HG02852 (cell line): ENCODE results near the gene ADAM12.

Experiments
- ATAC-seq: cut with Tn5 transposase; IDR thresholded peaks from one replicate; pipeline ENCODE4 v1.9.1; 2021; ENCODE audit warnings: mild to moderate bottlenecking, moderate library complexity; ENCODE audit not compliant: unreplicated experiment

ADAM12 gene

DNA sequence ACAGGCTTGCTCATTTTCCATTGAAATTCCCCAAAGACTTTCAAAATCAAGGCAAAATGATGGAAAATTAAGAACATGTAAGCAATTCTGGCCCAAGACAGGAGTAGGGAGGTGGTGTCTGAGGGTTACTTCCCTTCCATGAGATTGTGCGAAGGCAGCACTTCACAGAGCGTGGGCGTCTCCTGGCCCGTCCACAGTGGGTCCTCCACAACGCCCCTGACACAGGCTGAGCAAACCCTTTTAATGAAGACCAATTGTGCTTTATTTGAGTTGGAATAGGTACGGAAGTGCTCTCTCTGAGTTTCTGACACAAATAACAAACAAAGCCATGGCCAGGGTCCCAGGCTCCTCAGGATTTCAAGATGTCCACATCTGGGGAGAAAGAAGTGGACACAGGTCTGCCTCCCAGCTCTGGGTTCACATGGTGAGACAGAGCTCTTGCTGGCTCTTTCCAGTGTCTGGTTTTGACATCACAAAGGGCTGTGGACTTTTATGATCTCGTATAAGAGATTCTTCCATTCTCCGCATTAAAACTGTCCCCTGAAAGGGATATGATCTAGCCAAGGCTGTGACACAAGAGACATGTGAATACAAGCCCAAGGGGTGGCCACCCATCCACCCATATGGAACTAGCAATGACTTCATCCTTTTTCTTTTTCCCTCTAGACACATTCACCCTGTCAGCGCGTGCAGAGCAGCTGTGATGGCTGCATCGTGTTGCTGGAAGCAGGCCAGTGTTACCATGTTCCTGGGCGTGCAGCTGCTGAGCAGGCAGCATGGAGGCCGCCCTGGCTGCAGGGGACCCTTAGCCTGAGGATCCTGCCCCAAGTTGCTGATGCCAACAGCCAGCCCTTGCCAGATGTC lies 145.6 kb downstream of the ADAM12 start:
- no peak for ATAC-seq

DNA sequence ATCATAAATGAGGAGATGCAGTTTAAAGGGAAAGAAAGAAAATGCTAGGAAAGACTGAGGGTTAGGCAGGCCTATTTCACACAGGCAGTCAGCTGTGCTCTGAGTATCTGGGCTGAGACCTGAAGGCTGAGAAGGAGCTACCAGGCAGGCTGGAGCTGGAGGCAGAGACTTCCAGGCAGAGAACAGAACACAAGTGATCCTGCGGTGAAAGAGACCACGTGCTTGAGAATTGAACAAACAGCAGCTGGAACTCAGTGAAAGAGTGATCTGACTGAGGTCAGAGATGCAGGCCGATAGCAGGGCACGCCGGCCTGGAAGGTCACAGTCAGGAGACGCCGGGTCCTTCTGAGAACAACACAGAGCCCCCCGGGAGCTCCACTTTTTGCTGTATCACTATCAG lies 147.8 kb downstream of the ADAM12 start:
- no peak for ATAC-seq

DNA sequence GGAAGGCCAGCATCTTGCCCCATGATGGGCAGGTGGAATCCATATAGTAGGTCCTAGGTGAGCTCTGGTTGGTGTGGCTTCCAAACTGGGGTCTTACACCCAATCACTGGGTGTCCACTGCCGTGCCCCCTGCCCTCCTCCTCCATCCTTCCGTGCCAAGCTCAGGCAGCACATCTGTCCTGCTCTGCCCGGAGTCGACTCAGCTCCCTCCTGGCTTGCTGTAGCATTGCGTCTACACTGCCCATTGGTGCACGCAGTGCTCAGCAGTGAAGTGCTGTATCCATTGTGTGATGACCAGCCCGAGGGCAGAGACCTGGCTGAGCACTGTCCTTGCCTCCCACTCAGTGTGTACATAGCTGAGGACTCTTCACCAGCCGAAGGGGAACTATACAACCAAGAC lies 148.4 kb downstream of the ADAM12 start:
- ATAC-seq: no peak

DNA sequence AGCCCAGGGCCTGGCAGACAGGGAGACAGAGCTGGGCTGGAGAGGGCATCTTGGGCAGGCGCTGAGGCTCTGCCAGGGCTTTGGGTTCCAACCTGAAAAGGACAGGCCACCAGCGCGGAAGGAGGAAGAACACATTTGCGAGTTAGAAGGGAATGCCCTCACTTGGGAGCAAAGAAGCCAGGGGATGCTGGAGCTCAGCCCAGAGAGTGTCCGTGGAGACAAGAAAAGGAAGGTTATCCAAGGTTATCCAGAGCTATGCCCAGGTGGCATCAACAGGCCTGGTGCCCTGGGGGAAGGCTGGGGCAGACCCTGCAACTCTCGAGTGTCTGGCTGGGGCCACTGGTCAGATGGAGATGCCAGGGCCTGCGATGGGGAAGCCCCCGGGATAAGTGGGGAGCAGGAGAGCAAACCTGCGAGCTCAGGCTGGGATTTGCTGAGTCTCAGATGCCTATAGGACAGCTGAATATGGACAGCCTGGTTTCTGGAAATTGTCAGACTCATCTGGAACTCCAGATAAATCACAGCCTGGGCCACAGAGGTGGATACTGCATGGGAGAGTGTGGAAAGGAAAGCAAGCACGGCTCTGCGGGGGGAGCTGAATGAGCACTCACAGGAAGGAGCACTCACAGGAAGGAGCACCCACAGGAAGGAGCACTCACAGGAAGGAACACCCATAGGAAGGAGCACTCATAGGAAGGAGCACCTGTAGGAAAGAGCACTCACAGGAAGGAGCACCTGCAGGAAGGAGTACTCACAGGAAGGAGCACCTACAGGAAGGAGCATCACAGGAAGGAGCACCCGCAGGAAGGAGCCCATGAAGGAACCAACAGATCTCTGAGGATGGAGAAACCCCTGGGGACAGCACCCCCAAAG lies 152.1 kb downstream of the ADAM12 start:
- ATAC-seq: no peak

DNA sequence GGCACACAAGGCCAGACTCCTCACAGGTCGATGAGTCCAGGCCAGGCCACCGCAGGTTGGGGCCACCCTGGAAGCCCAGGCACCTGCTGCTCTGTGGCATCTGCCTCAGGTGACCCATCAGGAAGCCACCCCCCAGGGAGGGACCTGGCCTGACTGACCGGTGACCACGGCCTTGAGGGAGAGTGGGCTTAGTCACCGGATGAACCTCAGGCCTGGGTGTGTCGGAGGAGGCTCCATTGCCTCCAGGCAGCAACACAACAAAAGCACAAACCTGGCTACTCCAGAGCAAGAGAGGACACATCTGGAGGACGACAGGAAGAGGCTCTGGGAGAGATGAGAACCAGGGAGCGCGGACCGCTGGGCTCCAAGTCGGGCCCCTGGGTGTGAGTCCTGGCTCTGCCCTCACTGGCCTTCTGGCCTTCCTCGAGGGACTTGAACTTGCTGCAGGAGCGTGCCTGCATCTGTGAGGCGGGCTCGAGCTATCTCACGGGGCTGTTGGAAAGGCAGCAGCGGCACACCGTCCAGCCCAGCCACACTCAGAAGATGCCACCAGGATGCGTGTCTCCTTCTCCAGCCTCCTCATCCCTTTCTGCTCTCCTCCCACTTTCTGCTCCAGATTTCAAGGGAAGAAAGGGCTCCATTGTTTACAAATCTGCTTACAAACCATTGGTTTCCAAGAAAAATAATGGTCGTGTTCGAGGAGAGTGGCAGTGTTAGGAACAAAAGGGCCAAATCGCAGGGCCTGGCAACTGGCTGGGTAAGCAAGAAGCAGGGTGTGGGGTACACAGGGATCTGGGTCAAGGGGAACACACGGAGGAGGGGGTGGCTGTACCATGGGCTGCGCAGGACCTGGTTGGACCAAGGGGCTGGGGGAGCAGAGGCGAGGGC lies 152.9 kb downstream of the ADAM12 start:
- ATAC-seq: no peak

DNA sequence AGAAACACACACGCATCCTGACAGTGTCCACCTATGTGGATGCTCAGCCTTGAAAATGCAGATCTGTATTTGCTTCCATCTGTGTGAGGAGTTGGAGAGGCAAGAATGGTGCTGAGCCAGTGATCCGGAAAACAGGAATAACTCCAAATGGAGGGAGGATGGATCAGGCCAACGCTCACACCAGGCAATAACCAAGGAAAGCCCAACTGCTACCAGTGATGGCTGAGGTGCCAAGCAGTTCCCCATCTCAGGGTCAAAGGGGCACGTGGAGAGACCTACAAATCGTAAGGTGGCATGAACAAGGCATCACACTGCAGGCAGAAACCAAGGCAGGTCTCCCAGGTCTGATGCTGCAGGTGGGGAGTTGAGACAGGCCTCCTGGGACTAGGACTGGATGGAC lies 153.6 kb downstream of the ADAM12 start:
- no peak for ATAC-seq

DNA sequence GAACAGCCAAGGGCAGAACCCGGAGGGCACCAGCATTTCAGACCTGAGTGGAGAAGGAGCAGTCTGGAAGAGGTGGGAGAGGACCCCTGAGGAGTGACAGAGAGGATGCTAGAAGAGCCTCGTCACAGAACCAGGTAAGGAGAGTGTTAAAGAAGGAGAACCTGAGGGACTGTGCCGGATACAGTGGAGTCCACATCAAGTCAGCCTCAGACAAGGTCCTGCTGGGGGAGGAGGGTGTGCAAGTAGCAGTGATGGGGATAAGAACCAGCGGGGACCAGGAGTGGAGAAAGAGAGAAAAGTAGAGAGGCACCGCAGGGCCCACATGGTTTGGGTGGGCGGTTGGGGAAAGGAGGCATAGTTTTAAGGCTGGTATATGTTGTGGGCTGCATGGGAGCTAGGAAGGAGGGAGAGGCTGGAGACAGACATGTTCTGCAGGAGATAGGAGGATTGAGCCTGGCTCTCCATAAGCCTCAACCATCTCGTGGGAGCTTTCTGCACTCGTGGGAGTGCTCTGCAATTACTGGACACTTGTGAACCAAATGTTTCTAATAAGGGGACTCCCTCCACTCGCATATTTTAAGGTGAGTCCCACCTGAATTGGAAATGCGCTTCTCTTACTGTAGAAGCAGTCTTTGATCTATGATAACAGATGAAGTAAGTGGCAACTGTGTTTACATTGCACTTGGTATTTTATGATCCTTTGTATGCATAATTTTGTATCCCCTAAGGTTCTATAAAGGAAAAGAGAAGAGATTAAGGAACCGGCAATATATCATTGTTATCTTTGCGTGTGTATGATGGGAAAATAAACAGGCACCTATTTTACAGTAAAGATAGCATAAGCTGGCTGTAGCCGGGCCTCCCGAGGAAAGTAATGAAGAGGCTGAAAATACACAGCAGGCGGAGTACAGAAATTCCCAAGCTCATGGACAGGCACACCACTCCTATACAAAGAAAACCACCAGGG lies 154.8 kb downstream of the ADAM12 start:
- no peak for ATAC-seq

DNA sequence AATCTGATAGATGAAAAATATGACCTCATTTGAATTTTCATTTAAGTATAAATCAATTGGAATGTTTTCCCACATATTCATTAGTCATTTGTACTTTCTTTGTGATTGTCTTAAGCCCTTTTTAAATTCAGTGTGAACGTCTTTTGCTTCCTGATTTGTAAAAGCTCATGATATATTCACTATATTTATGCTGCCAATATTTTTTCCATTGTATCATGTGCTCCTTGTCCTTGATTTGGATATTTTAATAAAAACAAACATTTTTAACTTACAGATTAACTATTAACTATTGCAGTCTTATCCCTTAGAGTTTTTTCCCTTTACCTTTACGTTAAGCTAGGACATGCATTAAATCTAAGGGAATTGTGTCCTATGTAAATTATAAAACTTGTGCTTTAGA lies 157.7 kb downstream of the ADAM12 start:
- no peak for ATAC-seq

DNA sequence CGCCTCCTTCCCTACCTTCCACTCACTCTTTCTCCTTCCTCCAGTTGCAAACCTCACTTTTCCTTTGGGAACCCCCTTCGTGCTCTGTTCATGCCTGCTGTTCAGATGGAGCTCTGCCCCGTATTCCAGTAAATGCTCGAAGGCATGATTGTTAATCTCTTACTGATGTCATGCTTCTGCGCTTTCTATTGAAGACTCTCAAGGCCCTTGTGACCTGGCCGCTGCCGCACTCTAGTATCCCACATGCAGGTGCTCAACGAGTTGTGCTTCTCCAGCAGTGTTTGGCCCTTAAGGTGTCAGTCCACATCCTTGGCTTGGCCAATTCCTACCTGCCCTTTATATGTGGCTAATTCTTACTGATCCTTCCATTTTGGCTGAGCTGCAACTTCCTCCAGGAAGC lies 158.6 kb downstream of the ADAM12 start:
- no peak for ATAC-seq

DNA sequence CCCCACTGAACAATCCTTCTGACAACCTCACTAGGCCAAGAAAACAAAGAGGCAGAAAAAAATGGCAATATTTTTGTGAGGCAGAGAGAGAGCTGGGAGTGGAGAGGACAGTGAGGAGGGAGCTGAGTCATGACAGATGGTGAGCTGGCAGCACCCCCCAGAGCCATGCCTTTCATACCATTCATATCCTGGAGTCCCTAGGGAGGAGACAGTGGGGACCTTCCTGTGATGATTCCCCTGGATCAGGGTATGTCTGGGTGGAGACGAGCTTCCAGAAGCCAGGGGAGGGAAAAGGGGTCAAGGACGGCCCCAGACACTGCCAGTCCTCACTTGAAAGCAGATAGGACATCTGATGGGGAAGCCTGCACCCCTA lies 160.5 kb downstream of the ADAM12 start:
- no peak for ATAC-seq

DNA sequence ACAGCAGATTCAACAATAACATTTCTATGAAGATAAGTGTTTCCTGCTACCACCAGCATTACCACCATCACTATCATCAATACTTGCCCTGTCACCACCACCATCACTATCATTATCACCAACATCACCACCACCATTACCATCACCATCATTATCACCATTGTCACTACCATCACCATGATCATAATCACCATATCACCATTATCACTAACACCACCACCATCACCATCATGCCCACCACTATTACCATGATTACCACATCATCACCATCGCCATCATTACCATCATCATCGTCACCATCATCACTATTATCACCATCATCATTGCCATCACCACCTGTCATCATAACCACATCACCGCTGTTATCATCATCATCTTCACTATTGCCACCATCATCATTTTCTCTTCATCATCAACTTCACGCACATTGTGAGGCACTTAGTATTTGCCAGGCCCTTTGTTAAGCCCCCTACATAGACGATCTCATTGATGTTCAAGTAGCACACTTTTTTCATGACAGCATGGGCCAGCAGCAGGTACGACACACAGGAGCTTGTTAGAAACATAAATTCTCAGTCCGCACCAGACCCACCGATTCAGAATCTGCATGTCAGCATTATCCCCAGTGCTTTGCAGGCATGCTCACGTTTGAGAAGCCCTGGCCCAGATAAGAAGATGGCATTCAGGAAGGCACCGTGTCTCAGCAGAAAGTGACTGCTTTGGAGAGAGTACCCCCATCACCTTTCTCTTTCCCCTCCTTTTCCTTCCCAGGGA lies 161.1 kb downstream of the ADAM12 start:
- no peak for ATAC-seq

DNA sequence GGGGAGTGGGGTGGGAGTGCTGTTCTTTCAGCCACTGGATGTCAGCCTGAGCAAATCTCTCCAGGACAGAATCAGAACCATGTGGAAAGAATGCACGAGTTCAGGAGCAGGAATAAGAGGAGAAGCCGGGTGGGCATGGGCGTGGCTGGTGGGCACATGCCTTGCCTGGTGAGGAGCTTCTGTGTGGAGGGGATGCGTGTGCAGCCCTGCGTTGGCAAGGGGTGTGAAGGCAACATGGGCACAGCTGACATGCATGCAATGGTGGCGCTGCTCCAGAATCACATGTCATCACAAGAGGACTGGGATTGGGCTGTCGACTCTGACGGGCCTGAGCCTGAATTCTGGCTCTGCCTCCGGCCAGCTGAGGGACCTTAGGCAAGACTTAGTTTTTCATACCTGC lies 162.1 kb downstream of the ADAM12 start:
- ATAC-seq: no peak

DNA sequence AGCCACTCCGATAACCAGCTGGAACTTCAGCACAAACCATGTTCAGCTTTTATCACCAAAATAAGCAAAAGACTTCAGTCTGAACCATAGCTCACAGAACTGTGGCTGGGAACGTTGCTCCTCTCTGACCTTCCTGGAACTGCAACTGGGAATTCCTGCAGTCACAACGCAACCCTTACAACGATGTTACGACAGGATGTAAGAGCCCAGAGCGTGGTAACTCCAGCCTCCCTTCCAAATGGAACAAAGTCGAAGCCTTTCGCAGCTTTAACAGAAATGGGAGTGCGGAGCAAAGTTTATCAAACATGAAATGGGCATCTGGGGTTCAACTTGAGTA lies 162.6 kb downstream of the ADAM12 start:
- ATAC-seq: no peak

DNA sequence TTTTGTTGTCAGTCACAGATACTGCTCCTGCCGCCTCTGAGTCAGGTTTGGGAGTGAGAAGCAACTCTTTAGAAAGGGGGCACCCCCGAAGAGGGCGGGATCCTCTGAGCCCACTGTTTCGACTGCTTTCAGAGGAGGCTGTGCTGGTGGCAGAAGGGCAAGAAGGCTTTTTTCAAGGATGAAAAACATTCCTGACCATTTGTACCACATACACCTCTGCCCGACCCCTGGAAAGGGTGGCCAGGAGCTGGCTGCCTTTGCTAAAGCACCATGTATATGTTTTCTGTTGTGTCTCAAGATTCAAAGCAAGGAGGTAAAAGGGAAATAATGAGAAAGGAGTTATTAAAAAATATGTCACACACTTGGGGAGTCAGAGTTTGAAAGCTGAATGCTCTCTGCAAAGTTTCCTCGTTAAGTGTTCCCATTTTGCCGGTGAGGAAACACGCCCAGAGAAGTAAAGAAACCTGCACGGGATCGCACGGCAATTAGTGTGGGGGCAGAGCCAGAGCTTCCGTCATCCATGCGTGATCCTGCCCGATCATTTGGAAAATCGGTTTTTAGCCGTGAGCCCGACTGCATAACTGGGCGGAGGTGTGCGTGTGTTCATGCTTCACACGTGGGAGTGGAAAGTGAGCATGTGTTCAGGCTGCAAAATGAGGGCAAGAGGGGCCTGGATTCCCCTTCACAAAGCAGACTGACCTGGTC lies 163.2 kb downstream of the ADAM12 start:
- no peak for ATAC-seq

DNA sequence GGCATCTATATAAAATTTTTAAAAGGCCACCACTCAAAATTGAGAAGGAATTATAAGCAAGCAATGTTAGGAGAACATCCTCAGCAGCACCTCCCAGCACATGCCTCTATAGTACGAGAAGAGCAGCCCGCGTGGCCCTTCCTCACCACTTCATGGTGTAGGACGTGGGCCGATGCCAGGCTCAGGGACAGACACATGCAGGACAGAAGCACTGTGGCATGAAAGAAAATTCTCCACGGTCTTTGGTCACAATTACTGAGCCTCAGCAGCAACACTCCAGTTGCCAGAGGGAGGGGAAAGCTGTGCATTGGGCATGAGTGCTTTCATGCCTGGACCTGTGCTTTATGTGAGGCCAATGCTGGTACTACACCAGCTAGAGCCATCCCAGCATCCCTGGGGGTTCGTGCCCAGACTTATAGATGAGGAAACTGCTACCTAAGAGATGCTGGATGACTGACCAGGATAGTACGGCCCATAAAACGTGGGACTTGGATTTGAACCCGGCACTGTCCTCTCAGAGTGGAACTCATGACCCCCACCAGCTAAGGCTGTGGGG lies 164.7 kb downstream of the ADAM12 start:
- ATAC-seq: no peak

DNA sequence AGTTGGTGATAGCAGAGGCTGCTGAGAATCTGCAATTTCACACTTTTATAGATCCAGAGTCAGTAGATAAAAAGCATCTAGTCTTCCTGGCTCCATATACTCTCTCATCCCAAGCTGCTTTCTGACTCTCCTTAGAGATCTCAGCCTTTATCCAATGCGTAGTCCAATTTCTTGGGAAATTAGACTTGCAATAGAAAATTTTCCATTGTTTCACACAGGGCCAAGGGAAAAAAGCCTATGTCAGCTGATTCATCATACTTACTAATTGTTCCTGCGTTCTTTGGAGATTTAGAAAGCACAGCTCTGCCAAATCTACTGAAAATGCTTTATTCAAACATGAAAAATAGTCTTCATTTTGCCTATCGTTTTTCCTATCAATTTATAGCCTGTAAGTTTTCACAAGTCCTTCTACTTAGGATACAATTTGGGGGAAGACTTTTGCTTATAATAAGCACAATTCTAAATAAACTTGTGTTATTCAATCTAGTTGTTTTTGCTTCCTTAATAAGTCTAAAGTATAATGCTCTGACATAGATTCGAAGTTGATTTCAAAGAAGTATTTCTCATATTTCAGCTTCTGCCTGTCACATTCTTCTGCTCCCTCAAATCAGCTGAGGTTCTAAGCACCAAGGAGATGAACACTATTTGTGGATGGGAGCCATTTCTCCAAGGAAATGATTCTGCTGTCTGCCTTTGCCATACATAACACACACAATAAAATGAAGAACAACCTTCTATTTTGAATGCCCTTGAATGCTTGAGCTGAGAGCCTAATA lies 165.4 kb downstream of the ADAM12 start:
- no peak for ATAC-seq

DNA sequence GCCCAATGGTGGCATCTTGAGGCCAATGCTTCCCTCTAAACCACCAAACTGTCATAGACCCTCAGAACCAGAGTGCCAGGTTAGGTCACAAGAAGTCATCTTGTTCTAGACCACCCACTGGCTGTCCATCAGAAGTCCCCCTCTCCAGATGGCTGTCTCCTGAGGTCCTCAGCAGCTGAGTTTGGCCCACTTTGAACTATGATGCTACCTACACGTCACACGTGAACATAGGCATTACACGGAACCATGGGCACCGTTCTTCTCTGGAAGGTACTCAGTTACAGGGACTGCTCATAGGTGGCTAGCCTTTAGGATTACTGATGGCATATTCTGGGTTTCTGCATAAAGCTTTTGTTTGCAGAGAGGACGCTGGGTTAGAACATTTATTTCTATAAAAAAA lies 166.4 kb downstream of the ADAM12 start:
- no peak for ATAC-seq
